Upper lobe of right lung (tissue), 1 donor: ENCODE results near the gene ARFGEF3. TPM values are rescaled to one million over a fixed set of nuclear protein-coding genes. Genes with fewer than 3 reads are reported as not detected.

Source experiments
- ATAC-seq: fragments of 200-7000 bp; cut with Tn5 transposase; one replicate; pipeline ENCODE4 v1.9.1; 2020; ENCODE audit warnings: mild to moderate bottlenecking, moderate library complexity
- DNase-seq: peaks from one replicate; pipeline ENCODE4 v3.0.0-alpha.2; 2020
- H3K27ac ChIP-seq: fragments of 200-600 bp; one replicate; pipeline ENCODE4 v1.8.0; 2022
- H3K27me3 ChIP-seq: fragments of 200-600 bp; one replicate; pipeline ENCODE4 v1.8.0; 2022; ENCODE audit warnings: mild to moderate bottlenecking
- H3K36me3 ChIP-seq: fragments of 200-600 bp; one replicate; pipeline ENCODE4 v1.8.0; 2022
- H3K4me1 ChIP-seq: fragments of 200-600 bp; one replicate; pipeline ENCODE4 v1.8.0; 2022
- H3K4me3 ChIP-seq: fragments of 200-600 bp; one replicate; pipeline ENCODE4 v1.8.0; 2022; ENCODE audit warnings: mild to moderate bottlenecking
- H3K9me3 ChIP-seq: fragments of 200-600 bp; one replicate; pipeline ENCODE4 v1.8.0; 2022
- intact Hi-C: fragments of 100-400 bp; cut with DNase I; formaldehyde crosslinking; loops from one replicate; pipeline ENCODE4 v1.11.0; 2022
- total RNA-seq: library from RNA; stranded (reverse); fragmentation: NEBNext Ultra II Directional; extraction: Animal tissue kit (Norgen Biotek cat#: 25700); gene quantifications from one replicate; pipeline ENCODE4 v1.2.1, GENCODE V29; 2021
- TF ChIP-seq, protein P1 (sequence below): fragments of 200-600 bp; IDR thresholded peaks from one replicate; pipeline ENCODE4 v1.8.0; 2022; ENCODE audit warnings: antibody characterized with exemption
- donor health status: DM: no; HTN: yes; CAD: no; lungs with severe emphysema.

The ARFGEF3 gene
- total RNA-seq, 1 donor from 2014 or later: 27.2 TPM

DNA sequence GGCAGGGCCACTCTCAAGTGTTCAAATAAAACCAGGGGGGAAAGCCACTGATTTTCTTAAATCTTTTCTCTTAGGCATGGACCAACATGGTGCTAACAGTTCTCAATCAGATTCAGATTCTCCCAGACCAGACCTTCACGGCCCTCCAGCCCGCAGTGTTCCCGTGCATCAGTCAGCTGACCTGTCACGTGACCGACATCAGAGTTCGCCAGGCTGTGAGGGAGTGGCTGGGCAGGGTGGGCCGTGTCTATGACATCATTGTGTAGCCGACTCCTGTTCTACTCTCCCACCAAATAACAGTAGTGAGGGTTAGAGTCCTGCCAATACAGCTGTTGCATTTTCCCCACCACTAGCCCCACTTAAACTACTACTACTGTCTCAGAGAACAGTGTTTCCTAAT lies 174.5 kb downstream of the ARFGEF3 start:
- DNase-seq (no peak), ATAC-seq (no peak)
- H3K9me3 ChIP-seq: no peaks in the 10 kb centered on the region
- H3K4me3 ChIP-seq: no peak overlapping the region
- H3K27ac ChIP-seq: no peak overlapping the region
- H3K27me3 ChIP-seq: no peaks in the 10 kb centered on the region
- no peaks in the 10 kb centered on the region for H3K4me1 ChIP-seq
- TF ChIP-seq, protein P1, sequence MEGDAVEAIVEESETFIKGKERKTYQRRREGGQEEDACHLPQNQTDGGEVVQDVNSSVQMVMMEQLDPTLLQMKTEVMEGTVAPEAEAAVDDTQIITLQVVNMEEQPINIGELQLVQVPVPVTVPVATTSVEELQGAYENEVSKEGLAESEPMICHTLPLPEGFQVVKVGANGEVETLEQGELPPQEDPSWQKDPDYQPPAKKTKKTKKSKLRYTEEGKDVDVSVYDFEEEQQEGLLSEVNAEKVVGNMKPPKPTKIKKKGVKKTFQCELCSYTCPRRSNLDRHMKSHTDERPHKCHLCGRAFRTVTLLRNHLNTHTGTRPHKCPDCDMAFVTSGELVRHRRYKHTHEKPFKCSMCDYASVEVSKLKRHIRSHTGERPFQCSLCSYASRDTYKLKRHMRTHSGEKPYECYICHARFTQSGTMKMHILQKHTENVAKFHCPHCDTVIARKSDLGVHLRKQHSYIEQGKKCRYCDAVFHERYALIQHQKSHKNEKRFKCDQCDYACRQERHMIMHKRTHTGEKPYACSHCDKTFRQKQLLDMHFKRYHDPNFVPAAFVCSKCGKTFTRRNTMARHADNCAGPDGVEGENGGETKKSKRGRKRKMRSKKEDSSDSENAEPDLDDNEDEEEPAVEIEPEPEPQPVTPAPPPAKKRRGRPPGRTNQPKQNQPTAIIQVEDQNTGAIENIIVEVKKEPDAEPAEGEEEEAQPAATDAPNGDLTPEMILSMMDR: no peak
- intact Hi-C loops: no loop called here
- peaks cover 3% of the 10 kb centered on the region for H3K36me3 ChIP-seq

DNA sequence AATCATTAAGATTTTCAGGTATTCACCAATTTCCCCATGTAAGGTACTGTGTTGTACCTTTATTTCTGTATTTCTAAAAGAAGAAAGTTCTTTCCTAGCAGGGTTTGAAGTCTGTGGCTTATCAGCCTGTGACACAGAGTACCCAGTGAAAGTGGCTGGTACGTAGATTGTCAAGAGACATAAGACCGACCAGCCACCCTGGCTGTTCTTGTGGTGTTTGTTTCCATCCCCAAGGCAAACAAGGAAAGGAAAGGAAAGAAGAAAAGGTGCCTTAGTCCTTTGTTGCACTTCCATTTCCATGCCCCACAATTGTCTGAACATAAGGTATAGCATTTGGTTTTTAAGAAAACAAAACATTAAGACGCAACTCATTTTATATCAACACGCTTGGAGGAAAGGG lies 175.3 kb downstream of the ARFGEF3 start:
- DNase-seq: no peak
- H3K4me1 ChIP-seq: no peaks in the 10 kb centered on the region
- peaks cover 3% of the 10 kb centered on the region for H3K36me3 ChIP-seq
- TF ChIP-seq, protein P1: no peak
- H3K27ac ChIP-seq: no peak overlapping the region
- H3K9me3 ChIP-seq: no peaks in the 10 kb centered on the region
- H3K4me3 ChIP-seq: no peak overlapping the region
- intact Hi-C loops: no loop called here
- no peak for ATAC-seq
- no peaks in the 10 kb centered on the region for H3K27me3 ChIP-seq

DNA sequence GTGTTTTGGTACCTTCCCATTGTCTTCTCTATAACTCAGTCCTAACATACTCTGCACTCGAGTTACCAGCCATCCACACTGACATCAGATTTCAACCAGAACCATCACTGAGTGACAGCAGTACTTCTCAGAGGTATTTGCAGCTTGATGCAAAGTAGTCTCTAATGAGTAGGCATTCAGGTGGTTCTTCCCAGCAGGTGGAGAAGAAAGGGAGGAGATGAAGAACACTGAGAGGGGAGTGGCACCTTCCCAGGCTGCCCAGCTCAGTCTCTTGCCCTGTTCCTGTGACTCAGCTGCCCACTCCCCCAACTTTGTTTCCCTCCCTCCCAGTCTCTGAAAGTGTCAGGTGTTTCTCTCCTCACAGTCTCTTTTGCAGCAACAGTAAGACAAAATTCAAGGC lies 177.3 kb downstream of the ARFGEF3 start:
- Histone ChIP-seq H3K9me3 (no peaks in the 10 kb centered on the region), H3K36me3 (peaks cover 3% of the 10 kb centered on the region), H3K27ac (no peak overlapping the region), H3K4me3 (no peak overlapping the region), H3K27me3 (no peaks in the 10 kb centered on the region), H3K4me1 (no peaks in the 10 kb centered on the region)
- intact Hi-C loops: no loop called here
- TF ChIP-seq, protein P1: no peak
- ATAC-seq (no peak), DNase-seq (no peak)

DNA sequence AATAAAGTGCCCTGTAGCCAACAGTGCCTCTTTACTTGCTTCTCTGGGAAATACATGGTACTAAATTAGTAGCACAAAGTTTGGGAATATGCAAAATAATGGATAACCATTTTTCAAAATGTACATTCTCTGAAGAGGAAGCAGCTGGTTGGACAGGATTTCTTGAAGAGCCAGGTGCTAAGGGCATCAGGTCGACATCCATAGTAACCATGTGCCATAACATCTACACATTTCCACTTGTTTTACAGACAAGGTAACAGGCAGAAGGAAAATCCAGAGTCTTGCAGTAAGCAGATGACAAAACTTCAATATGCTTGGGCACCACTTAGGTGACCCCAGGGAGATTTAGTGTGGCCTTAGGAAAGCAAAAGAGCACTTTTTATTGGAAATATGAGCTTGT lies 179.4 kb downstream of the ARFGEF3 start:
- DNase-seq (no peak), ATAC-seq (no peak)
- Histone ChIP-seq H3K27me3 (no peaks in the 10 kb centered on the region), H3K36me3 (peaks cover 3% of the 10 kb centered on the region), H3K27ac (no peak overlapping the region), H3K9me3 (no peaks in the 10 kb centered on the region), H3K4me1 (no peaks in the 10 kb centered on the region), H3K4me3 (no peak overlapping the region)
- TF ChIP-seq, protein P1: no peak
- intact Hi-C loops: no loop called here

GRCh38 chr6:138343112-138343511 lies 181.4 kb downstream of the ARFGEF3 start:
- no peaks in the 10 kb centered on the region for H3K9me3 ChIP-seq
- no peak overlapping the region for H3K27ac ChIP-seq
- intact Hi-C loops: no loop called here
- no peaks in the 10 kb centered on the region for H3K4me1 ChIP-seq
- TF ChIP-seq, protein P1: no peak
- ATAC-seq: no peak
- no peaks in the 10 kb centered on the region for H3K27me3 ChIP-seq
- H3K36me3 ChIP-seq: no peaks in the 10 kb centered on the region
- no peak for DNase-seq
- H3K4me3 ChIP-seq: no peak overlapping the region
